GM12892 (cell line): ENCODE results near the gene ZNF593OS.

Experiments used
- DNase-seq: peaks from one replicate; pipeline ENCODE4 v3.0.0; 2011; ENCODE audit not compliant: insufficient read length
- FAIRE-seq: peaks from 2 replicates; lab custom pipeline; 2011; peaks lifted over from hg19 to GRCh38; lab: Jason Lieb, UNC
- POLR2A ChIP-seq: IDR thresholded peaks from 2 replicates; pipeline ENCODE4 v1.6.1; 2011; ENCODE audit warnings: low read depth, low read length, control low read depth
- POLR2AphosphoS5 ChIP-seq: IDR thresholded peaks from 2 replicates; pipeline ENCODE4 v1.6.1; 2011; ENCODE audit warnings: low read depth, low read length, control low read depth
- TAF1 ChIP-seq: IDR thresholded peaks from 2 replicates; pipeline ENCODE4 v1.6.1; 2011; ENCODE audit warnings: low read depth, mild to moderate bottlenecking, control low read depth, low read length, borderline replicate concordance

ZNF593OS gene

GRCh38 chr1:26156285-26157038 lies 15.2 kb downstream of the ZNF593OS start:
- TF ChIP-seq POLR2A (no peak), TAF1 (no peak), POLR2AphosphoS5 (no peak)
- DNase-seq (no peak), FAIRE-seq (no peak)

- TF ChIP-seq POLR2AphosphoS5 (no peak), POLR2A (no peak), TAF1 (no peak)
- no peak for FAIRE-seq
Measured at GRCh38 chr1:26155370-26156284, 16.0 kb downstream of the ZNF593OS start.

GRCh38 chr1:26154750-26155149 lies 16.9 kb downstream of the ZNF593OS start:
- no peak for TF ChIP-seq POLR2A
- no peak for TF ChIP-seq POLR2AphosphoS5
- TF ChIP-seq TAF1: no peak
- FAIRE-seq (no peak), DNase-seq (no peak)

More at GRCh38 chr1:26155370-26156284, 16.0 kb downstream of the ZNF593OS start:
- DNase-seq: no peak

- no peak for FAIRE-seq
- TF ChIP-seq POLR2AphosphoS5: no peak
- TF ChIP-seq TAF1: no peak
- no peak for TF ChIP-seq POLR2A
- no peak for DNase-seq
Measured at GRCh38 chr1:26153966-26154532, 17.6 kb downstream of the ZNF593OS start.

GRCh38 chr1:26148887-26149286 lies 22.7 kb downstream of the ZNF593OS start:
- FAIRE-seq (no peak), DNase-seq (no peak)
- TF ChIP-seq TAF1 (no peak), POLR2A (no peak), POLR2AphosphoS5 (no peak)

GRCh38 chr1:26145960-26146294 lies 25.7 kb downstream of the ZNF593OS start:
- DNase-seq (no peak), FAIRE-seq (no peak)
- TF ChIP-seq TAF1 (no peak), POLR2AphosphoS5 (no peak), POLR2A (no peak)

GRCh38 chr1:26145041-26145959 lies 26.3 kb downstream of the ZNF593OS start:
- FAIRE-seq (peak; percentile 90), DNase-seq (no peak)
- TF ChIP-seq POLR2AphosphoS5: no peak
- no peak for TF ChIP-seq TAF1
- no peak for TF ChIP-seq POLR2A

GRCh38 chr1:26142159-26142558 lies 29.5 kb downstream of the ZNF593OS start:
- no peak for FAIRE-seq
- DNase-seq: no peak
- TF ChIP-seq TAF1 (no peak), POLR2AphosphoS5 (no peak), POLR2A (no peak)

GRCh38 chr1:26138974-26139558 lies 32.6 kb downstream of the ZNF593OS start:
- DNase-seq (no peak), FAIRE-seq (no peak)

GRCh38 chr1:26134466-26134865 lies 37.2 kb downstream of the ZNF593OS start:
- no peak for FAIRE-seq
- no peak for TF ChIP-seq POLR2AphosphoS5
- no peak for TF ChIP-seq POLR2A
- no peak for TF ChIP-seq TAF1
- no peak for DNase-seq

More at GRCh38 chr1:26138974-26139558, 32.6 kb downstream of the ZNF593OS start:
- TF ChIP-seq POLR2A (no peak), TAF1 (no peak), POLR2AphosphoS5 (no peak)
